HepG2 (cell line): ENCODE measurements around the gene DHX8. TPM values are rescaled to one million over a fixed set of nuclear protein-coding genes. Genes with fewer than 3 reads are reported as not detected.

Experiments used
- CHCHD3 ChIP-seq: sonication (generic); formaldehyde crosslinking; IDR thresholded peaks from 2 replicates; pipeline ENCODE4 v1.8.0; 2022; ENCODE audit warnings: mild to moderate bottlenecking, missing genetic modification reagents, moderate library complexity
- HNRNPK ChIP-seq: fragments of 200-400 bp; formaldehyde crosslinking; IDR thresholded peaks from 2 replicates; pipeline ENCODE4 v1.6.1; 2018; ENCODE audit warnings: low read length, low read depth, moderate library complexity, mild to moderate bottlenecking; ENCODE audit not compliant: poor library complexity, severe bottlenecking
- MXI1 ChIP-seq: IDR thresholded peaks from 3 replicates; pipeline ENCODE4 v1.6.1; 2012; ENCODE audit warnings: low read depth, low read length, inconsistent platforms, borderline replicate concordance
- NFE2L1 ChIP-seq: sonication (generic); formaldehyde crosslinking; IDR thresholded peaks from 2 replicates; pipeline ENCODE4 v1.4.0; 2020; ENCODE audit warnings: missing genetic modification reagents, mild to moderate bottlenecking, borderline replicate concordance
- TBP ChIP-seq: sonication (generic); formaldehyde crosslinking; IDR thresholded peaks from 2 replicates; pipeline ENCODE4 v1.5.0; 2020; ENCODE audit warnings: missing genetic modification reagents
- ZNF232 ChIP-seq: sonication (generic); formaldehyde crosslinking; IDR thresholded peaks from 2 replicates; pipeline ENCODE4 v1.4.0; 2020; ENCODE audit warnings: missing genetic modification reagents, borderline replicate concordance
- ZNF235 ChIP-seq: sonication (generic); formaldehyde crosslinking; IDR thresholded peaks from 2 replicates; pipeline ENCODE4 v1.8.1; 2023; ENCODE audit warnings: mild to moderate bottlenecking, missing genetic modification reagents, borderline replicate concordance
- ZNF264 ChIP-seq: sonication (generic); formaldehyde crosslinking; IDR thresholded peaks from 2 replicates; pipeline ENCODE4 v1.4.0; 2020; ENCODE audit warnings: missing genetic modification reagents
- ZNF326 ChIP-seq: sonication (generic); formaldehyde crosslinking; IDR thresholded peaks from 2 replicates; pipeline ENCODE4 v1.4.0; 2020; ENCODE audit warnings: missing genetic modification reagents, borderline replicate concordance
- ZNF772 ChIP-seq: sonication (generic); formaldehyde crosslinking; IDR thresholded peaks from 2 replicates; pipeline ENCODE4 v1.5.0; 2020; ENCODE audit warnings: mild to moderate bottlenecking, missing genetic modification reagents
- ZNF773 ChIP-seq: sonication (generic); formaldehyde crosslinking; IDR thresholded peaks from 2 replicates; pipeline ENCODE4 v1.4.0; 2020; ENCODE audit warnings: missing genetic modification reagents, borderline replicate concordance
- polyA plus RNA-seq, 8 experiments: library from polyadenylated mRNA; depleted of rRNA in 3 of 8; stranded (reverse) in 7 of 8; unstranded in 1 of 8; fragments of >200 nt; fragmentation: Illumina TruSeq in 4 of 8; extraction: Trizol in 4 of 8; gene quantifications; 2 replicates each; pipeline versions ENCODE4 v1.2.1 to v1.2.3, GENCODE V29; 2011 to 2016; ENCODE audit warnings: low read depth in 4 of 8, missing spikeins in 1 of 8, mixed read lengths in 1 of 8; ENCODE audit not compliant: insufficient read depth in 1 of 8
- total RNA-seq, 5 experiments: library from RNA; depleted of rRNA; stranded (reverse); fragments of >200 nt; fragmentation: Illumina TruSeq; extraction: Trizol; gene quantifications; 2 replicates each; pipeline ENCODE4 v1.2.3, GENCODE V29; 2016; ENCODE audit warnings: low read depth in 1 of 5
- TF ChIP-seq, protein P1 (sequence below): IDR thresholded peaks from 2 replicates; pipeline ENCODE4 v1.6.1; 2016; ENCODE audit warnings: low read depth, control low read depth
- TF ChIP-seq, protein P2 (sequence below): sonication (generic); formaldehyde crosslinking; IDR thresholded peaks from 2 replicates; pipeline ENCODE4 v1.4.0; 2020; ENCODE audit warnings: mild to moderate bottlenecking, missing genetic modification reagents, borderline replicate concordance
- TF ChIP-seq, protein P3 (sequence below): sonication (generic); formaldehyde crosslinking; IDR thresholded peaks from one replicate; pipeline ENCODE4 v1.5.1; 2020; ENCODE audit warnings: mild to moderate bottlenecking, missing genetic modification reagents; ENCODE audit errors: not compliant biosample characterization

DHX8 gene
- total and polyA plus RNA-seq, 2 of the 13 experiments (the other 11 are each of a cell fraction or from before 2014, with no cell fraction given): 24.8 to 48.9 TPM

DNA sequence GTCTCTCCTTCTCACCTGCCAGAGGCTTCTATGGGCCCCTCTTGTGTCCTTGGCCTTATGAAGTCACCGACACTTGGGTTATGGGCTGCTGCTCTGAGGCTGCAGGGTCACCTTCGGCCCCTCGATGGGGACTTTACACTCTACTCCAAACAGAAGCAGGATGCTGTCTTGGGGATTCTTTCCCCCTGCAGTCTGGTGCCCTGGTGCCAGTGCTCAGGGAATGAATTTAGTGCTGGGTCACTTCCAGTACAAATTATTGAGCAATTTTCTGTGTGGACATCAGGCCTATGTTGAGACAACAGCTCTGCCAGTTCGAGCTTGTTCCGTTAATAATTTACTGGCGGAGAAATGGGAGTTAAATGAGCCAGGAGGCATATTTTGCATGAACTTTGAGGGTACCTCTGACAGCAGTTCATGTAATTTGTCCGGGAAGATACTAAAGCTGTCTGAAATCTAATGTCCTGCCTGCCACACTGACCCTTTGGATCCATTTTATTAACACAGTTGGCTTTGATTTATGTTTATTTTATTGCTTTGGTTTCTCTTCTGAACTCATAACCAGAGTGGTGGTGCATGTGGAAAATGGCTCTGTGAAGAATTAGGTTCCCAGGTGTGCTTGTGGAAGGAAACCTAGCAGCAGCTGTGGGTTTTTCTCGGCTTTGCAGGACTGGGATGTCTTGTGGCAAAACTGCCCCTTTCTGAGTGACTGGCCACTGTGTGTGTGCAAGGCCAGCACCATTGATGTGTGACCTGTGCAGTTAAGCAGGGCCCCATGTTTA, 34.1 kb upstream of the DHX8 start (continued):
- TF ChIP-seq, protein P1, sequence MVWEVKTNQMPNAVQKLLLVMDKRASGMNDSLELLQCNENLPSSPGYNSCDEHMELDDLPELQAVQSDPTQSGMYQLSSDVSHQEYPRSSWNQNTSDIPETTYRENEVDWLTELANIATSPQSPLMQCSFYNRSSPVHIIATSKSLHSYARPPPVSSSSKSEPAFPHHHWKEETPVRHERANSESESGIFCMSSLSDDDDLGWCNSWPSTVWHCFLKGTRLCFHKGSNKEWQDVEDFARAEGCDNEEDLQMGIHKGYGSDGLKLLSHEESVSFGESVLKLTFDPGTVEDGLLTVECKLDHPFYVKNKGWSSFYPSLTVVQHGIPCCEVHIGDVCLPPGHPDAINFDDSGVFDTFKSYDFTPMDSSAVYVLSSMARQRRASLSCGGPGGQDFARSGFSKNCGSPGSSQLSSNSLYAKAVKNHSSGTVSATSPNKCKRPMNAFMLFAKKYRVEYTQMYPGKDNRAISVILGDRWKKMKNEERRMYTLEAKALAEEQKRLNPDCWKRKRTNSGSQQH (CRISPR knock-in tag): no peak
- TF ChIP-seq TBP (CRISPR knock-in tag) (no peak), ZNF264 (CRISPR knock-in tag) (peak; percentile 97), CHCHD3 (no peak), ZNF772 (CRISPR knock-in tag) (peak; percentile 83), ZNF773 (CRISPR knock-in tag) (no peak), HNRNPK (no peak), ZNF232 (CRISPR knock-in tag) (peak; percentile 88), ZNF235 (CRISPR knock-in tag) (0 out of 2 replicates have a peak, but pooled peaks have one; percentile 29), MXI1 (no peak), ZNF326 (CRISPR knock-in tag) (no peak), NFE2L1 (CRISPR knock-in tag) (no peak)
- TF ChIP-seq, protein P2, sequence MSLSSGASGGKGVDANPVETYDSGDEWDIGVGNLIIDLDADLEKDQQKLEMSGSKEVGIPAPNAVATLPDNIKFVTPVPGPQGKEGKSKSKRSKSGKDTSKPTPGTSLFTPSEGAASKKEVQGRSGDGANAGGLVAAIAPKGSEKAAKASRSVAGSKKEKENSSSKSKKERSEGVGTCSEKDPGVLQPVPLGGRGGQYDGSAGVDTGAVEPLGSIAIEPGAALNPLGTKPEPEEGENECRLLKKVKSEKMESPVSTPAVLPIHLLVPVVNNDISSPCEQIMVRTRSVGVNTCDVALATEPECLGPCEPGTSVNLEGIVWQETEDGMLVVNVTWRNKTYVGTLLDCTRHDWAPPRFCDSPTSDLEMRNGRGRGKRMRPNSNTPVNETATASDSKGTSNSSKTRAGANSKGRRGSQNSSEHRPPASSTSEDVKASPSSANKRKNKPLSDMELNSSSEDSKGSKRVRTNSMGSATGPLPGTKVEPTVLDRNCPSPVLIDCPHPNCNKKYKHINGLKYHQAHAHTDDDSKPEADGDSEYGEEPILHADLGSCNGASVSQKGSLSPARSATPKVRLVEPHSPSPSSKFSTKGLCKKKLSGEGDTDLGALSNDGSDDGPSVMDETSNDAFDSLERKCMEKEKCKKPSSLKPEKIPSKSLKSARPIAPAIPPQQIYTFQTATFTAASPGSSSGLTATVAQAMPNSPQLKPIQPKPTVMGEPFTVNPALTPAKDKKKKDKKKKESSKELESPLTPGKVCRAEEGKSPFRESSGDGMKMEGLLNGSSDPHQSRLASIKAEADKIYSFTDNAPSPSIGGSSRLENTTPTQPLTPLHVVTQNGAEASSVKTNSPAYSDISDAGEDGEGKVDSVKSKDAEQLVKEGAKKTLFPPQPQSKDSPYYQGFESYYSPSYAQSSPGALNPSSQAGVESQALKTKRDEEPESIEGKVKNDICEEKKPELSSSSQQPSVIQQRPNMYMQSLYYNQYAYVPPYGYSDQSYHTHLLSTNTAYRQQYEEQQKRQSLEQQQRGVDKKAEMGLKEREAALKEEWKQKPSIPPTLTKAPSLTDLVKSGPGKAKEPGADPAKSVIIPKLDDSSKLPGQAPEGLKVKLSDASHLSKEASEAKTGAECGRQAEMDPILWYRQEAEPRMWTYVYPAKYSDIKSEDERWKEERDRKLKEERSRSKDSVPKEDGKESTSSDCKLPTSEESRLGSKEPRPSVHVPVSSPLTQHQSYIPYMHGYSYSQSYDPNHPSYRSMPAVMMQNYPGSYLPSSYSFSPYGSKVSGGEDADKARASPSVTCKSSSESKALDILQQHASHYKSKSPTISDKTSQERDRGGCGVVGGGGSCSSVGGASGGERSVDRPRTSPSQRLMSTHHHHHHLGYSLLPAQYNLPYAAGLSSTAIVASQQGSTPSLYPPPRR (CRISPR knock-in tag): peak; percentile 62
- TF ChIP-seq, protein P3, sequence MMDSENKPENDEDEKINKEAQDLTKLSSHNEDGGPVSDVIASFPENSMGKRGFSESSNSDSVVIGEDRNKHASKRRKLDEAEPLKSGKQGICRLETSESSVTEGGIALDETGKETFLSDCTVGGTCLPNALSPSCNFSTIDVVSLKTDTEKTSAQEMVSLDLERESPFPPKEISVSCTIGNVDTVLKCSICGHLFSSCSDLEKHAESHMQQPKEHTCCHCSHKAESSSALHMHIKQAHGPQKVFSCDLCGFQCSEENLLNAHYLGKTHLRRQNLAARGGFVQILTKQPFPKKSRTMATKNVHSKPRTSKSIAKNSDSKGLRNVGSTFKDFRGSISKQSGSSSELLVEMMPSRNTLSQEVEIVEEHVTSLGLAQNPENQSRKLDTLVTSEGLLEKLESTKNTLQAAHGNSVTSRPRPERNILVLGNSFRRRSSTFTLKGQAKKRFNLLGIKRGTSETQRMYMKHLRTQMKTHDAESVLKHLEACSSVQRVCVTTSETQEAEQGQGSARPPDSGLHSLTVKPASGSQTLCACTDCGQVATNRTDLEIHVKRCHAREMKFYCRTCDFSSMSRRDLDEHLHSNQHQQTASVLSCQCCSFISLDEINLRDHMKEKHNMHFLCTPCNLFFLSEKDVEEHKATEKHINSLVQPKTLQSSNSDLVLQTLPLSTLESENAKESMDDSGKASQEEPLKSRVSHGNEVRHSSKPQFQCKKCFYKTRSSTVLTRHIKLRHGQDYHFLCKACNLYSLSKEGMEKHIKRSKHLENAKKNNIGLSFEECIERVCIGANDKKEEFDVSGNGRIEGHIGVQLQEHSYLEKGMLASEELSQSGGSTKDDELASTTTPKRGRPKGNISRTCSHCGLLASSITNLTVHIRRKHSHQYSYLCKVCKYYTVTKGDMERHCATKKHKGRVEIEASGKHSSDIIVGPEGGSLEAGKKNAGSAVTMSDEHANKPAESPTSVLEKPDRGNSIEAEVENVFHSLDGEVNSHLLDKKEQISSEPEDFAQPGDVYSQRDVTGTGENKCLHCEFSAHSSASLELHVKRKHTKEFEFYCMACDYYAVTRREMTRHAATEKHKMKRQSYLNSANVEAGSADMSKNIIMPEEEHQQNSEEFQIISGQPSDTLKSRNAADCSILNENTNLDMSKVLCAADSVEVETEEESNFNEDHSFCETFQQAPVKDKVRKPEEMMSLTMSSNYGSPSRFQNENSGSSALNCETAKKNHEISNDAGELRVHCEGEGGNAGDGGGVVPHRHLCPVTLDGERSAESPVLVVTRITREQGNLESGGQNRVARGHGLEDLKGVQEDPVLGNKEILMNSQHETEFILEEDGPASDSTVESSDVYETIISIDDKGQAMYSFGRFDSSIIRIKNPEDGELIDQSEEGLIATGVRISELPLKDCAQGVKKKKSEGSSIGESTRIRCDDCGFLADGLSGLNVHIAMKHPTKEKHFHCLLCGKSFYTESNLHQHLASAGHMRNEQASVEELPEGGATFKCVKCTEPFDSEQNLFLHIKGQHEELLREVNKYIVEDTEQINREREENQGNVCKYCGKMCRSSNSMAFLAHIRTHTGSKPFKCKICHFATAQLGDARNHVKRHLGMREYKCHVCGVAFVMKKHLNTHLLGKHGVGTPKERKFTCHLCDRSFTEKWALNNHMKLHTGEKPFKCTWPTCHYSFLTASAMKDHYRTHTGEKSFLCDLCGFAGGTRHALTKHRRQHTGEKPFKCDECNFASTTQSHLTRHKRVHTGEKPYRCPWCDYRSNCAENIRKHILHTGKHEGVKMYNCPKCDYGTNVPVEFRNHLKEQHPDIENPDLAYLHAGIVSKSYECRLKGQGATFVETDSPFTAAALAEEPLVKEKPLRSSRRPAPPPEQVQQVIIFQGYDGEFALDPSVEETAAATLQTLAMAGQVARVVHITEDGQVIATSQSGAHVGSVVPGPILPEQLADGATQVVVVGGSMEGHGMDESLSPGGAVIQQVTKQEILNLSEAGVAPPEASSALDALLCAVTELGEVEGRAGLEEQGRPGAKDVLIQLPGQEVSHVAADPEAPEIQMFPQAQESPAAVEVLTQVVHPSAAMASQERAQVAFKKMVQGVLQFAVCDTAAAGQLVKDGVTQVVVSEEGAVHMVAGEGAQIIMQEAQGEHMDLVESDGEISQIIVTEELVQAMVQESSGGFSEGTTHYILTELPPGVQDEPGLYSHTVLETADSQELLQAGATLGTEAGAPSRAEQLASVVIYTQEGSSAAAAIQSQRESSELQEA: no peak
